AG04450 (cell line): Measurements from ENCODE around the gene HIGD1C. TPM values are rescaled to one million over a fixed set of nuclear protein-coding genes. Genes with fewer than 3 reads are reported as not detected.
"Not testable (repeated sequence)": the region's sequence is repeated elsewhere in the genome, so short reads cannot be mapped to it uniquely, and the experiment has no call there.

Source experiments
- CTCF ChIA-PET: fragments of 300-600, 350-600 bp; formaldehyde crosslinking; extraction: SDS; loops from one replicate; lab custom pipeline; 2022; ENCODE audit warnings: antibody characterized with exemption, inconsistent platforms; lab: Charles Lee
- POLR2A ChIA-PET: fragments of 350-600 bp; formaldehyde crosslinking; extraction: SDS; loops from one replicate; lab custom pipeline; 2021; ENCODE audit warnings: antibody characterized with exemption, inconsistent platforms; lab: Yijun Ruan, JAX
- DNase-seq: peaks from one replicate; pipeline ENCODE4 v3.0.0-alpha.2; 2011; ENCODE audit warnings: low read depth, low spot score
- H3K27ac ChIP-seq: one replicate; pipeline ENCODE4 v1.5.1; 2012; ENCODE audit warnings: low read depth, low read length, control low read depth
- H3K27me3 ChIP-seq: one replicate; pipeline ENCODE4 v1.6.0; 2012; ENCODE audit warnings: low read length; ENCODE audit not compliant: control insufficient read depth, insufficient read depth
- H3K4me3 ChIP-seq: 2 replicates; pipeline ENCODE4 v1.5.1; 2011; ENCODE audit warnings: mild to moderate bottlenecking, low read depth, low read length, control low read depth
- H3K9me3 ChIP-seq: 2 replicates; pipeline ENCODE4 v1.5.1; 2012; ENCODE audit warnings: low read length; ENCODE audit not compliant: control insufficient read depth, insufficient read depth
- CTCF ChIP-seq: IDR thresholded peaks from 2 replicates; pipeline ENCODE4 v1.5.1; 2011; ENCODE audit warnings: low read depth, low read length, control low read depth, inconsistent platforms
- polyA plus RNA-seq: library from polyadenylated mRNA; depleted of rRNA; stranded (reverse); fragments of >200 nt; gene quantifications from 2 replicates; pipeline ENCODE4 v1.2.3, GENCODE V29; 2011

The HIGD1C gene
- polyA plus RNA-seq, 1 experiment, result not detected

- Histone ChIP-seq H3K4me3 (no peak overlapping the region), H3K27me3 (no peaks in the 10 kb centered on the region), H3K9me3 (no peaks in the 10 kb centered on the region), H3K27ac (no peak overlapping the region)
- DNase-seq, result no peak
- POLR2A ChIA-PET, result no interaction called here
- no peak for TF ChIP-seq CTCF
- CTCF ChIA-PET, result no interaction called here
Observed at GRCh38 chr12:50927356-50927755, 25.0 kb upstream of the HIGD1C start.

- no peak for TF ChIP-seq CTCF
- Histone ChIP-seq H3K27ac (no peak overlapping the region), H3K4me3 (no peak overlapping the region), H3K27me3 (no peaks in the 10 kb centered on the region), H3K9me3 (no peaks in the 10 kb centered on the region)
- DNase-seq, result no peak
- ChIA-PET POLR2A (no interaction called here), CTCF (no interaction called here)
Observed at GRCh38 chr12:50927766-50928224, 24.5 kb upstream of the HIGD1C start.

- no peak for TF ChIP-seq CTCF
- ChIA-PET CTCF (no interaction called here), POLR2A (no interaction called here)
- Histone ChIP-seq H3K9me3 (no peaks in the 10 kb centered on the region), H3K4me3 (no peak overlapping the region), H3K27me3 (no peaks in the 10 kb centered on the region), H3K27ac (no peak overlapping the region)
- no peak for DNase-seq
Observed at GRCh38 chr12:50928392-50928791, 24.0 kb upstream of the HIGD1C start.

- CTCF ChIA-PET, result no interaction called here
- TF ChIP-seq CTCF, result no peak
- POLR2A ChIA-PET, result interaction anchor here (0.6 kb wide), 1 partner anchor 28 kb away, joined by 7 read pairs; no protein-coding TSS in a partner anchor
- no peaks in the 10 kb centered on the region for H3K27me3 ChIP-seq
- no peak for DNase-seq
- H3K27ac ChIP-seq, result no peak overlapping the region
- no peak overlapping the region for H3K4me3 ChIP-seq
- H3K9me3 ChIP-seq, result no peaks in the 10 kb centered on the region
Observed at GRCh38 chr12:50929831-50930230, 22.5 kb upstream of the HIGD1C start.

GRCh38 chr12:50930477-50930876, 21.9 kb upstream of the HIGD1C start:
- H3K9me3 ChIP-seq, CTCF ChIA-PET, POLR2A ChIA-PET, H3K27ac ChIP-seq, DNase-seq, H3K4me3 ChIP-seq, H3K27me3 ChIP-seq: not testable (repeated sequence)
